GM18907 (cell line): Measurements from ENCODE around the gene CDC42BPG.

Source experiments
- ATAC-seq: cut with Tn5 transposase; IDR thresholded peaks from one replicate; pipeline ENCODE4 v1.9.1; 2021; ENCODE audit warnings: mild to moderate bottlenecking, moderate library complexity; ENCODE audit not compliant: unreplicated experiment

The CDC42BPG gene

DNA sequence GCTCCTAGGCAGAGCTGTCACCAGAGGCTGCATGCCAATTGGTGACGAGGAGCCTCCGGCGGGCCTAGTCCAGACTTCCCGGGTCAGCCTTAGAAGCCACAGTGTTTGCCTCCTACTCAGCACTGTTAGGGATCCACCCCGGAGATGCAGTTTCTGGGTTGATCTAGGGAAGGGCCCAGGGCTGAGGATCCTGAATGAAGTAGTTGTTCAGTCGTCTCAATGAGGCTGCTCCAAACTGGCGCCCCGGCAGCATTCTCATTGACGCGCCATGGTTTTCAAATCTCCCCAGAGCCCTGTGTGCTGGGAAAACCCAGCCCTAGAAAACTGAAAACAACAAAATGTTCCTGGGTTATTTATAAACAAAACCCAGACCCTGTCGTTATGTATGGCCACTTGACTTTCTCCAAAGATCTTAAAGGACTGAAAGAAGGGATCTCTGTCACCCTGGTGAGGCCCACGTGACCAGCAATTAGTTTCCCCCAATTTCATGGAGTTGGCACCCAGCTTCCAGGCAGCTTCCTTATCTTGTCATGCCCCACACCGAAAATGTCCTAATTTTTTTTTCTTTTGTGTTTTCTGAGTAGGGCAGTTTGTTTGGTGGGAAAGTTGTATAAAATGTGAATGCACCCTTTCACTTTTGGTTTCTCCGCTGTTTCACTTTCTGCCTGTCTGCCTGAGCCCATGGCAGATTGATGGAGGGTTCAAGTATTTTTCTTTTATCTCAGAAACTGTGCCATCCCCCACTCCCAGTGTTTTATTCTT is 36.0 kb upstream of the CDC42BPG start:
- ATAC-seq = no peak

DNA sequence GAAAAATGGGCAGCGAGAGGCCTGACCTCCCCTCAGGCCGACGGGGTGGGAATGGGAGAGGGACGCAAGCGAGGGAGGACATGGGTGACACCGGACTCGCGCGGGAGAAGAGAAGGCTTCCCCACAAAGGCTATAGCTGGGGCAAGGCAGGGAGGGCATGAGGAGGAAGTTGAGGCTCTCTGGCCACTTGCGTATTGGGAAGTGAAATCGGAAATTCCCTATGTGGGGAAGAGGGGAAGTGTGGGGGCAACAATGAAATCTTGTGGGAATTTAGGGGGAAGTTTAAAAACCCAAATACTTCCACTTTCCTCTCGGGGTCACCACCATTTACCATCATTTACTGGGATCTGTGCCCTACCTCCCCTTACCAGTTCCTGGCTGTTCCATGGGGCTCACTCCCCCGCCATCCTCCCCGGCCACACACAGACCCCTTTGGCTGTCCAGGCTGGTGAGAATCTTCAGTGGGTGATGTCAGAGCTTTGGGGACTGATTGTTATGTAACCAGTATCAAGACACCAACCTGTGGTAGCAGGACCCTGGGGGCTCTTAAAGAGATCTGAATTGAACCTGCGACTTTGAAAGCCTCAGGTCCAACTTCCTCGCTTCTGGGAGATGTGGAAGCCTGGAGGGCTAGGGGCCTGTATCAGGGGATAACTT is 34.9 kb upstream of the CDC42BPG start:
- peak; percentile 4 for ATAC-seq

DNA sequence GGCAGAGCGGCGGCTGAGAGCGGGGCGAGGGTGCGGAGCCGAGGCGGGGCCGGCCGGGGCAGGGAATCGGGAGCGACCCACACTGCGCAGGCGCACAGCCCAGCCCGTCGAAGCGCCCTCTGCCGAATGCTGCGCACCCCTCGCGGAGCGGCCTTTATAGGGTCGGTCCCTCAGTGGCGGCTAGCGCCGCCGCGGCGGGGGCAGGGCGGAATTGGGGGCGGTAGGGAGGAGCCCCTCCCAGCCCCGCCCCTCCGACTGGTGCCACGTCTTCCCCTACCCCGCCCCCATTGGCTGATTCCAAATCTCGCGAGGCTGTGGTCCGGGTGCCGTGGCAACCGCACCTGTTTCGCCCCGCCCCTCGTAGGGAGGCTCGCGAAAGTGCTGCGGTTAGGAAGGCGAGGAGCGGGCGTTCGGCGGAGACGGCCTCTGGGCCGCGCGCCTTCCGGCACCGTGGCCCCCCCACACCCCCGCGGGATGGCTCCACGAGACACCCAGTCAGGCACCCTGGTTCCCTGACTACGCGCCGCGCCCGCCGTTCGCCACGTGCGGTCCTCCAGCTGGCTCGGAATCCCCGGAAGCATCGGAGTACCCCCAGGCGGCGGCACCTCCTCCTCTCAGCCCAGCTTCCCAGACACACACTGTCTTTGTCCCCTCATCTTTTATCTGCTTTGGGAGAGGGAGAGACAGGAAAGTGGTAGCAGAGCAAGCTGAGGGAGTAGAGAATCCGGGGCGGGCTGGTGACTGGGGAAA is 34.2 kb upstream of the CDC42BPG start, which contains the start of gene EHD1:
Gene EHD1, minus strand, starts transcription at position 128 of the 750 bp plus-strand sequence. CDS start 157 bp downstream, outside the sequence.
- ATAC-seq = peak; percentile 72

DNA sequence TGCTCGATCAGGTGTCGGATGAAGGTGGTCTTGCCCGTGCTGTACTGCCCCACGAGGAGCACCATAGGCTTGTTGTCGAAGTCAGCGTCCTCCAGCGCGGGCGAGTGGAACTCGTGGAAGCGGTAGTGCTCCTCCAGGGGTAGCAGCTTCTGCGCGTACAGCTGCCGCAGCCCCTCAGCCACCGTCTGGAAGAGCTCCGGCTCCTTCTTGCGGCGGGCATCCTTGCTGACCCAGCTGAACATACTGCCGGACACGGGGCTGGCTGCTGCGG is 33.7 kb upstream of the CDC42BPG start:
- ATAC-seq = peak; percentile 16

DNA sequence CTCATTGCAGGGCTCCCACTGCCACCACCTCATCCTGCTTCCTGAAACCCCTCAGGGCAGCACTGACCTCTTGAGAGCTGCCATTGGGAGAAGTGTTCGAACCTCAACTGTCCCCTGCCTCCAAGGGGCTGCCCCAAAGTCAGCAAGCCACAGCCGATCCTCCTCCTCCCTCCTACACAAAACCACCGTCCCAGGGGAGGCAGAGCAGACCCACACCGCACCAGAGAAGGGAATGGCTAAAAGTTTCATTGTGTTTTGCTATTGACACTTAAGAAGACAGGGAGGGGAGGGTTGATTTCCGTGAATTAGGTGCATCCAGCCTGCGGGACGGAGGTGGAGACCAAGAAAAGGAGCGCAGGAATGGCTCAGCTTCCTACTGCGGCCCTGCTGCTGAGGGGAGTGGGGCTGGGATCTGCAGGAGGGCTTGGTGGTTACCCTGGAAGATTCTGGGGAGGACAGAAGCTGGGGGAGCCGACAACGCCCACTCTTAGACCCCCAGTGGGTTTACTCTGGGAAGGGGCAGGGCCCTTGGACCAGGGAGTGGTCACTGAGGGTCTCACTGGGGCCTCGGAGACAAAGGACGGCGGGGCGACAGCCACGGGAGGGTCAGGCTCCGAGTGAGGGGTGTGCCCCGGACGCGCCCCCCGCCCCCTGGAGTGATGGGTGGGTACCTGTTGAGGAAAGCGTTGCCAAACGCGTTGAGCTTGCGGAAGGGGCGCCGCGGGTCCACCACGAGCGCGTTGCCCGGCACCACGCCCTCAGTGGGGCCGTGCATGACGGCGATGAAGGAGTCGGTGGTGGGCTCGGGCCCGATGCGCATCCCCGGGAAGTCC is 33.2 kb upstream of the CDC42BPG start:
- ATAC-seq = peak; percentile 12

DNA sequence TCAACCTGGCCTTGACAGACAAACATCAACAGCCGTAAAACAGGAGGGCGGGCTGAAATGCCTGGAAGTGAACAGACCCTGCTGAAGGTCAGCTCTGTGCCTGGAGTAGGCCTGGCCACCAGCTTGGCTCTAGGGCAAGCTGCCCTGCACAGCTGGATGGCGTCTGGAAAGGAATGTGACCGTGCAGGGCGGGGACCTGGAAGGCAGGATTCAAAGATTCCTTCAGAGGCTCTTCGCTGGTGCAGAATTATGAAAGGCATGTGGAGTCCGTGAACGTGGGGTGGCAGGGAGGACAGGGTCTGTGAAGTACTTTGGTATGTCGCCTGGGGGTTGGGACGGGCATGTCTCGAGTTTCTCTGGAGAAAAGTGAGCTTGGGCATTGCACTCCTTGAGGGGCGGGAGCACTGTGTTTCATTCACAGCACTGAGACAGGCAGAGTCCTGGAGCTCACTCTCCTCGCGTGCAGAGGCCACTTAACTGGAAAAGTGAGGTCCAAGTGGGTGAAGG is 32.4 kb upstream of the CDC42BPG start:
- no peak for ATAC-seq

DNA sequence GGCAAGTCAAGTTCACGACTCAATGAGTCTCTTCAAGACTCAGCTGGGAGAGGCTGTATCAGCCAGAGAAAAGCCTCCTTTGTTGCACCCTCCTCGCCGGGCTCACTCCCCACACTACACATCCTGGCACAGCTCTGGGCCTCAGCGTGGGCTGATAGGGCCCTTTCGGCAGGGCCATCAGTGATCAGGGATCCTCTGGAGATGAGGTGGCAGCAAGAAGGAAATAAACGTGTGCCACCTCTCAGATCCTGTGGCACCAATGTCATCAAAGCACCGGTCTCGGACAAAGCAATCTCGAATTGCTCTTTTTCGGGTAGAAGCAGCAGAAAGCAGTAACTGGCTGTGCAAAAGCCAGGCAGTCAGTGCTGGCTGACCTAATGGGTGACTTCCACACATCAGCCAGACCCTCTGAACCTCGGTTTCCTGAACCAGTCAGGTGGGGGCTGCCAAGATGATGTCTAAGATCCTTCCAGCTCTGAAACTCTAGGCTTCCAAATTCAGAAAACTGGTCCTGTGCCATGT is 31.8 kb upstream of the CDC42BPG start:
- ATAC-seq = no peak

DNA sequence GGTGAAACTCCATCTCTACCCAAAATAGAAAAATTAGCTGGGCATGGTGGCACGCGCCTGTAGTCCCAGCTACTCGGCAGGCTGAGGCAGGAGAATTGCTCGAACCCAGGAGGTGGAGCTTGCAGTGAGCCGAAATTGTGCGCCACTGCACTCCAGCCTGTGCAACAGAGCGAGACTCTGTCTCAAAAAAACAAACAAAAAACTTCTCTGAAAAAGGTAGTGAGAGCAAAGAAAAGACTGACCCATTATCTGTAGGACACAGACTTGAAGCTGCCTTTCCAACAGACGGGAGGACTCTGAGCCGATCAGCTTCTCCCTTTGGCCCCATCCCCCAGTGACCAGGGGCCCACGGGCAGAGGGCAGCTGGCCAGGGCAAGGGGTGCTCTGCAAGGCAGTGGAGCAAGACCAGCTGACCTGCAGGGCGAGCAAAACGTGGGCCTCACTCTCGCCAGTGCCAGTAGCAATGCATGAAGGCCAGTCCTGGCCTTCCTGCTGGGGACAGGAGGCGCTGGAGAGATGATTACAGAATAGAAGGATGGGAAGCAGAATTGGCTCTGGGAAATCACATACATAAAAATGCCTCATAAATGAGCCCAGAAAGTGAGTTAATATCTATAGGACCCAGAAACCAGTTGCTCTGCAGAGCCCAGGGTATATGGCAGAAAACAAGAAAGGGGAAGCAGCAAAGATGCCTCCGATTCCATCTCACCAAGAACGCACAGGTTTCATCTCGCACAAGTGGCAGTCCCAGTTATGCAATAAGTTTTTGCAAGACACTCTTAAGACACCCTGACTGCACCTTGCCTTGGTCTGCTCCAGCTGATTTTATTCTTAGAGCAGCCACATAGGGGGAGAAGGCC is 31.1 kb upstream of the CDC42BPG start:
- no peak for ATAC-seq

DNA sequence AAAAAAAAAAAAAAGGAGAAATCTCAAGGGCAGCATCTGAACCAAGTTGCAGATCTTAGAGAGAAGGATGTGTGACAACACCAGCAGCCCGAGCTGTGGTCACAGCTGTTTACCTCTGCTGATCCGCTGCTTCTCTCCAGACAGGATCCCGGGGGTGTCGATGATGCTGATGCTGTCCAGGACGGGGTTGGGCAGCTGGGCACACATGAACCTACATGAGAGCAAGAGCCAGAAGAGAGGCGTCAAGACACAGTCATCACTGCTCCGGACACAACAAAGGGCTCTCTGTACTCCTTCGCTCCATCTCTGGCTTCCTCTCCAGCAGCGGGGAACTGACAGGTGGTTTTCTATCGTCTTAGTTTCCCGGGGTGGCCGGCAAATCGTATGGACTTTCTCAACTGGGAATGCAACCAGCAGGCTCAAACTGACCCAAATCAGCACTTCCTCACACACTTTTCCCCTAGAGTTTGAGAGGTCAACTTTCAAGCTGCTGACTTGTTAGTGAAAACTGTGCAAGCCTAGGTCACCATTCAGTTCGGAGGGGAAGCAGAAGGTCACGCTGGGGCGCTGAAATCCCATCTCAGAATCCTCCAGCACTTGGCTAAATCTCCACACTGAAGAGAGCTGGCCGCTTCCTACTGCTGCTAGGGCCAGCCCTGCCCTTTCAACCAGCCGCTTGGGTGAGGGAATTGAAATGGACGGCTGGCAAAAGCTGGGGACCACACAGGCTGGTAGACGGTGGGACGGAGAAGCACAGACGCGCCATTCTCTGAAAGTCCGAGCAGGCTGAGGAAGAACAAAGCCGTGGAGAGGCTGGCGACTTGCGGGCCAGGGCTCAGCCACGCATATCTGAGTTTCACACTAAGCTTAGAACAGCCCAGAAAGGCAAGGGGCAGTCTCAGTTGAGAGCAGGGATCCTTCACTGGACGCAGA is 30.1 kb upstream of the CDC42BPG start:
- no peak for ATAC-seq

DNA sequence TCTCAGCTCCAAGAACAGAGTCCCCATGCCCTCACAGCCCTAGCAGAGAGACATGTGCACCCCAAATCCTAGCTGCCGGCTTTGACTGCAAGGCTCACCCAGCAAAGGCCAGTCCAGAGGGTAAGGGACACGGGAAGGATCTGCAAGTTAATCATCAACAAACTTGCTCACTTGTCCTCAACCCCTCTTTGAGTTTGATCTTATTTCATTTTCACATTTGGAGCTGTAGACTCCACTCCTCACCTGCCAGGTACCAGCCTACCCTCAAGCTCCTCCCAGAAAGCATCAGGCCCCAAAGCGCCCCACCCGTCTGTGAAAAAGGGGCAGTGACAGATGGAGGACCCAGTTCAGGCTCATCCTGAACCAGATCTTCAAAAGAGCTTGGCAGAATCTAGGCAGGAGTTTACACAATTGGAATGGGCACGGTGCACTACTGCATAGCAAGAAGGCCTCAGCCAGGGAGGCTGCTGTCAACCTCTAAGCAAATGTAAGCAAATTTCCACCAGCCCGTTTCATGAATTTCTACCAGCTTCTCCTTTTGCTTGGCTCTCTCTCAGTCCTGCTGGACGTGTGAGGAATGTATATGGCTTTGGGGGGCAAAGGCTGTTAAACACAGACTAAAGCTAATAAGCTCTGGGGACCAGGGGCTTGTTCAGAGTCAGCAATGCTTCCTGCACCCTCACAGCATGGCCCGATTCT is 28.5 kb upstream of the CDC42BPG start:
- no peak for ATAC-seq

DNA sequence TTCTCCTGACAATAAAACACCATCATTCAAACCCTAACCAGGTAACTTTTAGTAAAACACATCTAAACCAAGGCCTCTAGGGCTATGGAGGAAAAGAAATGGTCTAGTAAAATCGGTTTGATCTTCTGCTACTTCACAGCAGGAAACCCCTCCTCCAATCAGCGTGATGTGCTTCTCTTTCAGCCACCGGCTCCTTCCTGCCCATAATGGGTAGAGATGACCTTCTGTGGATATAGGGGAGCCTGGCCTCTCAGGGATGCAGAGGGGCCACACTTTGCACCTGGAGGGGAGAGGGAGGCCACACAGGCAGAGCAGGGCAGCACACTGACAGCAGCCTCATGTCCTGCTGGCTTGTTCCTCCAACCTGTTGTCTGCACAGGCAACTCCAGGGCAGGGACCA is 27.0 kb upstream of the CDC42BPG start:
- ATAC-seq = no peak

DNA sequence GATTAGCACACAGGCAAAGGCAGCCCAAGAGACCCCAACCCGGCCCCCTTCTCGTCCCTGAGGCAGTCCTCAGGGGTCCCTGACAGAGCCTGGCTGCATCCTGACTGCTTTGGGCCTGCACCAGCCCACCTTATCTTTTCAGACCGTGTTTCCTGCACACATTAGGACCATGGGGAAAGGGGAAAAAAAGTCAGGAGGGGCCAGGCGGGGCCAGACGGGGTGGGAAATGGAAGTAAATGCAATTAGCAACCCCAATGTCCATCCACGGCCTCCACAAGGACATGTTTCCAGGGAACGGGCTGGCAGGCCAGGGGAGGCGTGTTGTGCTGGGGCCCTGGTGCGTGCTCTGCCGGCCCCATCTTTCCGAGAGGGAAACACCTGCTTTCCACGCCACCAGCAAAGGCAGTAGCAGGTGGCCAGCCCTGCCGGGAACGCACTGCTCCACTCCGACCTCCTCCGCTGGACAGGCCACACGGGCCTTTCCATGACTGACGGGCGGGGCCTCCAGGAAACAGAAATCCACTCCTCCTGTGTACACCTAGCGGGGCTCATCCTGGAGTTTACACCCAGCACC is 26.5 kb upstream of the CDC42BPG start:
- no peak for ATAC-seq

DNA sequence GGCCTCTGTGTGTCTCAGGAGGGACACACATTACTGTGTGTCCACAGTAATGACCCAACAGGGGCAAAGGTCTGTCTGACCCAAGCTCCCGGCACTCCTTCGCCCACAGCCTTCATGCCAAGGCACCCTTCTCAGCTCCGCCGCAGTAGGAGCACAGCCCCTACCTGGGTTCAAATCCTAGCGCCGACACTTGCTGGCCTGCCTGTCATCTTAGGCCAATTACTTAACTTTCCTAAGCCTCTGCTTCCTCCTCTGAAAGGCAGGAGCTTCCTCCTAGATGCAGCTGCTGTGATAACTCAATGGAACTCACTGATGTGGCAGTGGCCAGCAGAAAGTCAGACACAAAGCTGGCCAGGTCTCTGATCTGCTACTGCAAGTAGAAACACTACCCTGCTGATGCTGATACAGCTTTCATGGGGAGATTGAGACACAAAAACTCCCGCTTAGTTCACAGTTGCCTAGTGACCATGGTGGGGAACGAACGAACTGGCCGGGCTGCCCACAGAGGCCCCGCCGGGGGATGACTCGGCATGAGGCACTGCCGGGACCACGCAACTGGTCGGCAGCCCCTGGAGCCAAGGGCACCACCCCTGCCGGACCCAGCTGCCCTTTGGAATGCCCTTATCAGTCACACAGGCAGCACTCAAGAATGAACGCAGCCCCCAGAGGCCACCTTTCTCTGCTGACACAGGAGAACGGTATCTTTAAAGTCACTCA is 25.9 kb upstream of the CDC42BPG start:
- ATAC-seq = no peak

DNA sequence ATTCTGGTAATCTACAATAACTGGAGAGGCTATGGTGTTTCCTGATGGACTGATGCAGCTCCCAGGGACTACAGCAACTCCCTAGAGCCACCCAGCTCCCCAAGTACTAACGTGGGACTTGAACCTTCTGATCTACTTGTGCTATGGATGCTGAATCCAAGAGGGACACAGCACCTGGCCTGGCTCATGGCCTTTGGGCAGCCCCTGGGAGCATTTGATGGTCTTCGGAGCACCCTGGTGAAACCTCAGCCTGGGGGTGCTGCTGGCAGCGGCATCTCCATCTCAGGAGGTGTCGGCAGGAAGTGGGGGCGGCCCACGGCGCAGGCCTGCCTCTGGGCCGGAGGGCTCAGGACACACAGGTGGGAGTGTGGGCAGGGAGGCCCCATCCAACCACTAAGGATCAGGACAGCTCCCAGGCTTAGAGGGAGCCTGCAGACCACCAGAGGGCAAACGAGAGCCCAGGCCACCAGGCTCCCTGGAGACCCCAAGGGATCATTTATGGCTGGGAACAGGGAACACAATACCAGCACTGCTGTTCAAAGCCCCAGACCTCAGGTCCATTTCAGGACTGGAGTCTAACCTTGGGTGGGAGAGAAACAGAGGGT is 25.2 kb upstream of the CDC42BPG start:
- no peak for ATAC-seq

DNA sequence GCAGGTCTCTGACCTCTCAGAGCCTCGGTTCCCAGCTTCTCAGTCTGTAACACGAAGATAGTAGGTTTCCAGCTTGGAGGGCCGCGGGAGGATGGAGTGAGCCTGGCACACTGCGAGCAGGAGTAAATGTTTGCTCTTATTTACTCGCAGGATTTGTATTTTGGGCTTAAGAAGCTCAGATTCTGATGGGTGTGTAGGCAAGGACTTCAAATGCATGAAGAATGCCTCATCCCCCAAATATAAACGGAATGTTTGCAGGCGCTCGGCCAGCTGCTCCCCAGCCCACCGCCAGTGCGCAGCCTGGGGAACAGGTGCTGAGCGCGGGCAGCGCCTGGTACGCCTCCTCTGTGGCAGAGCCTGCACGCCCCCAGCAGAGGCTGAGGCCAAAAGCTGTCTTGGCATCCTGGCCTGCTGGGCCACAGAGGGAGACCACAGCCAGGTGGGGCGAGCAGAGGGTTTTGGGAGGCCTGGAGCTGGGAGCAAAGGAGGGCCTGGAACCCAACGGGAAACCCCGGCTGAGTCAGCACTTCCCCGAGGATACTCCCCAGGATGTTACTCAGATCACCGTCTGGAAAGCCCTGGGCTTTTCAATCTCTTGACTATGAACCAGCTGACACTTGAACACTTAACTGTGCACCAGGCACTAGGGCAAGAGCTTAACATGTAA is 24.6 kb upstream of the CDC42BPG start:
- no peak for ATAC-seq
